CD4-positive, alpha-beta T cell (primary cell): ENCODE data around the gene JARID2. TPM values are rescaled to one million over a fixed set of nuclear protein-coding genes. Genes with fewer than 3 reads are reported as not detected.

Source experiments
- ATAC-seq: fragments of 200-7000 bp; cut with Tn5 transposase; one replicate; pipeline ENCODE4 v1.10.0; 2022; ENCODE audit warnings: mild to moderate bottlenecking; ENCODE audit not compliant: poor library complexity
- CTCF ChIA-PET: fragments of 350-600 bp; sonication (Branson Sonifier 250); formaldehyde crosslinking; loops from one replicate; lab custom pipeline; 2021; ENCODE audit warnings: antibody characterized with exemption, inconsistent platforms; lab: Charles Lee
- POLR2A ChIA-PET: fragments of 350-600 bp; sonication (Branson Sonifier 250); formaldehyde crosslinking; loops from one replicate; lab custom pipeline; 2021; ENCODE audit warnings: antibody characterized with exemption, inconsistent platforms; lab: Charles Lee
- DNase-seq, 14 experiments: peaks; one replicate each; pipeline ENCODE4 v3.0.0-alpha.2; 2013 to 2020; ENCODE audit warnings: mixed read lengths in 2 of 14
- H3K27ac ChIP-seq, 2 donors: one replicate each; pipeline versions ENCODE4 v1.5.1 to v1.7.0; 2013; ENCODE audit warnings: low read length in 2 of 2, low read depth in 1 of 2, mild to moderate bottlenecking in 1 of 2
- H3K27me3 ChIP-seq, 2 experiments: 1 replicate in 1 of 2; 2 replicates in 1 of 2; pipeline versions ENCODE4 v1.6.1 to v1.7.0; 2013; ENCODE audit warnings: low read length in 2 of 2, control low read depth in 1 of 2, mild to moderate bottlenecking in 1 of 2, moderate library complexity in 1 of 2; ENCODE audit not compliant: insufficient read depth in 2 of 2, control insufficient read depth in 1 of 2
- H3K36me3 ChIP-seq: one replicate; pipeline ENCODE4 v1.6.1; 2013; ENCODE audit warnings: low read length, control low read depth; ENCODE audit not compliant: insufficient read depth
- H3K4me1 ChIP-seq: one replicate; pipeline ENCODE4 v1.6.1; 2013; ENCODE audit warnings: low read length, control low read depth; ENCODE audit not compliant: insufficient read depth
- H3K4me3 ChIP-seq: one replicate; pipeline ENCODE4 v1.5.1; 2013; ENCODE audit warnings: mild to moderate bottlenecking, low read length, moderate library complexity
- H3K9me3 ChIP-seq, 2 experiments: 1 replicate in 1 of 2; 2 replicates in 1 of 2; pipeline versions ENCODE4 v1.6.1 to v1.7.0; 2013; ENCODE audit warnings: low read length in 2 of 2, mild to moderate bottlenecking in 2 of 2, control low read depth in 1 of 2, moderate library complexity in 1 of 2; ENCODE audit not compliant: control insufficient read depth in 1 of 2, insufficient read depth in 1 of 2
- H3K27ac Mint-ChIP-seq: one replicate; pipeline ENCODE4 v1.8.0; 2020; ENCODE audit warnings: mixed read lengths
- H3K27me3 Mint-ChIP-seq: one replicate; pipeline ENCODE4 v1.8.0; 2021; ENCODE audit warnings: mixed read lengths
- H3K36me3 Mint-ChIP-seq: one replicate; pipeline ENCODE4 v1.8.0; 2021; ENCODE audit warnings: low read depth, mixed read lengths
- H3K4me1 Mint-ChIP-seq: one replicate; pipeline ENCODE4 v1.8.0; 2021; ENCODE audit warnings: low read depth, mixed read lengths
- H3K4me3 Mint-ChIP-seq: one replicate; pipeline ENCODE4 v1.8.0; 2020; ENCODE audit warnings: mild to moderate bottlenecking, mixed read lengths
- H3K9me3 Mint-ChIP-seq: one replicate; pipeline ENCODE4 v1.8.0; 2020; ENCODE audit warnings: mixed read lengths
- CTCF ChIP-seq: fragments of 200-600 bp; IDR thresholded peaks from one replicate; pipeline ENCODE4 v1.8.0; 2022; ENCODE audit warnings: antibody characterized with exemption, mild to moderate bottlenecking
- intact Hi-C, 2 experiments: fragments of 100-400 bp; cut with DNase I in 1 of 2; cut with micrococcal nuclease in 1 of 2; formaldehyde crosslinking; loops; one replicate each; pipeline versions ENCODE4 v1.15.1 to v1.9.0; 2023 to 2025; cut with DNase I, micrococcal nuclease
- total RNA-seq, 174 experiments: library from RNA in 2 of 174; stranded (reverse) in 2 of 174; gene quantifications; one replicate each; pipeline ENCODE4 v1.2.3 and lab custom pipeline; 2021 to 2026

JARID2 gene
- total RNA-seq, 2 experiments from 2014 or later: 32.0 to 33.0 TPM

DNA sequence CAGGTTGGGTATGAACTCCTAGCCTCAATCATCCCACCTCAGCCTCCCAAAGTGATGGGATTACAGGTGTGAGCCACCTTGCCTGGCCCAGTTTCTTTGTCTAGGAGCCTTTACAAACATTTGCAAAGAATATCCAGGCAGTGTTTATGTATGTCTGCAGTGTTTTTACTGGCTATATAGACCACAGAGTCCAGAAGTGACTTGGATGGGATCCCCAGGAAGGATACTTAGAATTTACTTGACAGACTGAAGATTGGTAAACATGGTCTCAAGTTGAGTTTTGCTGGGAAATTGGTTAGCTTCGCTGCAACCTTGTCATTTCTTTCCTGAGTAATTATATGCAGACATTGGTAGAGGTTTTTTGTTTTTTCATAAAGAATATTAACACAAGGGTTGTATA is 23.8 kb downstream of the JARID2 start:
- Histone ChIP-seq H3K4me1 (peaks cover 56% of the 10 kb centered on the region), H3K27ac (no peak overlapping the region), H3K36me3 (no peaks in the 10 kb centered on the region), H3K27me3 (no peaks in the 10 kb centered on the region), H3K9me3 (no peaks in the 10 kb centered on the region), H3K4me3 (no peak overlapping the region)
- H3K9me3 Mint-ChIP-seq: no peaks in the 10 kb centered on the region
- ATAC-seq: no peak
- peaks cover 89% of the 10 kb centered on the region for H3K4me1 Mint-ChIP-seq
- no peak for DNase-seq
- ChIA-PET CTCF (no interaction called here), POLR2A (no interaction called here)
- H3K27ac Mint-ChIP-seq: no peak overlapping the region
- no peak overlapping the region for H3K4me3 Mint-ChIP-seq
- H3K36me3 Mint-ChIP-seq: no peaks in the 10 kb centered on the region
- H3K27me3 Mint-ChIP-seq: no peaks in the 10 kb centered on the region
- intact Hi-C loops: no loop called here
- no peak for TF ChIP-seq CTCF

- Histone ChIP-seq H3K27ac (no peak overlapping the region), H3K27me3 (no peaks in the 10 kb centered on the region), H3K4me3 (no peak overlapping the region), H3K9me3 (no peaks in the 10 kb centered on the region), H3K36me3 (no peaks in the 10 kb centered on the region), H3K4me1 (peaks cover 54% of the 10 kb centered on the region)
- Mint-ChIP-seq H3K4me1 (peaks cover 89% of the 10 kb centered on the region), H3K27ac (no peak overlapping the region), H3K27me3 (no peaks in the 10 kb centered on the region), H3K4me3 (no peak overlapping the region), H3K9me3 (no peaks in the 10 kb centered on the region), H3K36me3 (no peaks in the 10 kb centered on the region)
- DNase-seq: no peak
- TF ChIP-seq CTCF: no peak
- POLR2A ChIA-PET: no interaction called here
- intact Hi-C loops: no loop called here
- CTCF ChIA-PET: no interaction called here
- no peak for ATAC-seq
These were observed 24.5 kb downstream of the JARID2 start for GRCh38 chr6:15270402-15270801.

DNA sequence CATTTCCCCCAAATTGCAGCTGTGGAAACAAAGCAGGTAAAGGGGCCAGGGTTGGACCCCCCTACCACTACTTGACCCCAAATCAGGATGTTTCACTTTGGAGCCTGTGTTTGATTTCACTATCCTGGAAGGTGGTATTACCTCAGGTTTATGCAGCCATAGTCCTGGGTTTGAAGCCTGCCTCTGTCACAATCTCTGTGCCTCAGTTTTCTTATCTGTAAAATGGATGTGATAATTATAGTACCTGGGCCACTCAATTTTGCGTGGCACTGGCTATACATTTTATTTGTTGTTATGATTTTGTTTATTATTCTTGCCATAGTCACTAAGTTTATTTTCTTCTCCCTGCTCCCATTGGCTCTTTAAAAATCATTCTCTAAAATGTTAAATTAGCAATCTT is 26.7 kb downstream of the JARID2 start:
- TF ChIP-seq CTCF: no peak
- Mint-ChIP-seq H3K4me1 (peaks cover 89% of the 10 kb centered on the region), H3K9me3 (no peaks in the 10 kb centered on the region), H3K36me3 (no peaks in the 10 kb centered on the region), H3K27ac (no peak overlapping the region), H3K27me3 (no peaks in the 10 kb centered on the region), H3K4me3 (no peak overlapping the region)
- DNase-seq: no peak
- Histone ChIP-seq H3K36me3 (no peaks in the 10 kb centered on the region), H3K4me1 (peaks cover 40% of the 10 kb centered on the region), H3K27ac (no peak overlapping the region), H3K4me3 (no peak overlapping the region), H3K9me3 (no peaks in the 10 kb centered on the region), H3K27me3 (no peaks in the 10 kb centered on the region)
- intact Hi-C loops: no loop called here
- no peak for ATAC-seq
- CTCF ChIA-PET: no interaction called here
- POLR2A ChIA-PET: interaction anchor here (1.1 kb wide), 1 partner anchor 24 kb away, joined by 5 read pairs; no protein-coding TSS in a partner anchor
